ENCODE results near the gene OPN1SW. TPM values are rescaled to one million over a fixed set of nuclear protein-coding genes. Genes with fewer than 3 reads are reported as not detected.

OPN1SW gene
- total and polyA plus RNA-seq, 7 donors = 0.10 TPM; not detected in 6

DNA sequence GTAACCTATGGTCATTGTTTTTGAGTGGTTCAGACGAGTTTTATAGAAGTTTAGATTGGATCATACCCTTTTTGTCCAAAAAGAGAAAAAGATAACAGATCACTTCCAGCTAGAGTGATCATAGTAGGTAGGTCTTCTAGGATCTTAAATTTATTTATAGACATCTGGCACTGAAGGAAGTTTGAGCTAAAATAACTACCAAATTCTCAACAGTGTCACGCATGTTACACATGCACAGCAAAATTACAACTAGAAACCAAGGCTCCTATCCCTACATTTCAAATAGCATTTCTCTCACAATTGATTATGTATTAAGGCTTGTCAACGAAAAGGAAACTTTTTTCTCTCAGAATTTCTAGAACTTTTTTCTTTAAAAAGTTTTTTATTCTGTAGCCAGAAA, 34.1 kb downstream of the OPN1SW start:
- Histone ChIP-seq H3K4me1 (peaks cover 48% of the 10 kb centered on the region), H3K27me3 (ENCODE audit: insufficient read depth in 3 of 3, low read length in 2 of 3) (no peaks in the 10 kb centered on the region), H3K27ac (peak overlapping the region; percentile 50), H3K9me3 (no peaks in the 10 kb centered on the region), H3K36me3 (ENCODE audit: insufficient read depth in 1 of 2, low read depth in 1 of 2) (no peaks in the 10 kb centered on the region), H3K4me3 (peak overlapping the region; percentile 100)
- intact Hi-C loops (cut with DNase I) = loop anchor here in 1 of 2 donors (5.0 kb wide), 1 partner anchor 91 kb away; the partner anchor contains the start of gene FLNC
- DNase-seq (no peak), ATAC-seq (no peak)
- TF ChIP-seq, protein P1, sequence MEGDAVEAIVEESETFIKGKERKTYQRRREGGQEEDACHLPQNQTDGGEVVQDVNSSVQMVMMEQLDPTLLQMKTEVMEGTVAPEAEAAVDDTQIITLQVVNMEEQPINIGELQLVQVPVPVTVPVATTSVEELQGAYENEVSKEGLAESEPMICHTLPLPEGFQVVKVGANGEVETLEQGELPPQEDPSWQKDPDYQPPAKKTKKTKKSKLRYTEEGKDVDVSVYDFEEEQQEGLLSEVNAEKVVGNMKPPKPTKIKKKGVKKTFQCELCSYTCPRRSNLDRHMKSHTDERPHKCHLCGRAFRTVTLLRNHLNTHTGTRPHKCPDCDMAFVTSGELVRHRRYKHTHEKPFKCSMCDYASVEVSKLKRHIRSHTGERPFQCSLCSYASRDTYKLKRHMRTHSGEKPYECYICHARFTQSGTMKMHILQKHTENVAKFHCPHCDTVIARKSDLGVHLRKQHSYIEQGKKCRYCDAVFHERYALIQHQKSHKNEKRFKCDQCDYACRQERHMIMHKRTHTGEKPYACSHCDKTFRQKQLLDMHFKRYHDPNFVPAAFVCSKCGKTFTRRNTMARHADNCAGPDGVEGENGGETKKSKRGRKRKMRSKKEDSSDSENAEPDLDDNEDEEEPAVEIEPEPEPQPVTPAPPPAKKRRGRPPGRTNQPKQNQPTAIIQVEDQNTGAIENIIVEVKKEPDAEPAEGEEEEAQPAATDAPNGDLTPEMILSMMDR (IDR thresholded peaks at IDR 0.05) = no peak
- WGBS, 3 donors = 23 to 39% (median 26%) methylated on average over 3 of the region's 3 CpGs

DNA sequence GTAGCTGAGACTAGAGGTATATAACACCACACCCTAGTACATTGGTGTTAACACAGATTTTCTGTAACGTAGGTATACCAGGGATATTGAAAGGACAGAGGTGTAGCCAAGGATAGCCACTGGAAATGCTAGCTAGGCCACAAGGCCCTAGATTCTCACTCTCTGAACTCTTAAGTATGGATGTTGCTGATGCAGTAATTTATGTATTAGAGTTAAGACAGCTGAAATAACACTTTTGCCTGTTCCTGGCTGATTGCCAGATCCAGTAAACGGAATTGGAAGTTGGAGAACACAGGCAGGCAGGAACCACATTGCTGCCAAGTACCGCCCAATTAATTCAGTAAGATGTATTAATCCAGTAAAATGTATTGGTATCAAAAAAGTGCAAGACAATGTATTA, 34.6 kb downstream of the OPN1SW start:
- intact Hi-C loops (cut with DNase I) = loop anchor here in 1 of 2 donors (5.0 kb wide), 1 partner anchor 91 kb away; the partner anchor contains the start of gene FLNC
- Histone ChIP-seq H3K9me3 (no peaks in the 10 kb centered on the region), H3K36me3 (ENCODE audit: insufficient read depth in 1 of 2, low read depth in 1 of 2) (no peaks in the 10 kb centered on the region), H3K27me3 (ENCODE audit: insufficient read depth in 3 of 3, low read length in 2 of 3) (no peaks in the 10 kb centered on the region), H3K27ac (peak overlapping the region; percentile 50), H3K4me1 (peaks cover 48% of the 10 kb centered on the region), H3K4me3 (peak overlapping the region; percentile 100)
- DNase-seq (no peak), ATAC-seq (no peak)
- TF ChIP-seq, protein P1 (IDR thresholded peaks at IDR 0.05) = no peak
- WGBS, 3 donors = 20 to 41% (median 26%) methylated on average over 3 of the region's 3 CpGs

DNA sequence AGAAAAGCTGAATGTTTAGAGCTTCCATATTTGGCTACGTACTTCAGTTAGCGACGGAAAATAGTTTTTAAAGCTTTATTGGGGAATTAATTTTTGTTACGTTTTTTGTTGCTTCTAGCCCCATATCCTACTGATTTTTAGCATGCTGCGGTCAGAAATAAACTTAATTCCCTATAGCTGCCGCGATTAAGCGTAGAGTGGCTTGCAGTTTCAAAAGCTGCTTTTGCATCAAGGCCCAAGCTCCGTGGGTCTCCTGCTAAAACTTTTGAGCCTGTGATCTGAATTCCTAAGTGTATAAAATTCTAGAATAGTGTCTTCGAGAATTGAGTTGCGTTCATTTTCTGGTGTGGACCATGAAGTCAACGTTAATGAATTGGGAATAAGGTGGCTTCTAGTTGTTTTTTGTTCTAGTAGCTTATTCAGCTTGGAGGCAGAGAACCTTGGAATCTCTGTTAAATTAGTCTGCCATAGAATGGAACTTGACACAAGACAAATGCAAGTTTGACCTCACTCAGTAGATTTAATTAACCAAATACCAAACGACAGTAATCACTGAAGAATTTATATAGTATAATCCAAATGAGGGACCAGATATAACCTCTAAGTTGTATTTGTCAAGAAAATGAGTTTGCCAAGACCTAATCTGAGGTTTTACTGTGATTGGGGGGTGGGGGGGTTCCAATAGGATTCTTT, 35.5 kb downstream of the OPN1SW start:
- Histone ChIP-seq H3K4me1 (peaks cover 48% of the 10 kb centered on the region), H3K36me3 (ENCODE audit: insufficient read depth in 1 of 2, low read depth in 1 of 2) (no peaks in the 10 kb centered on the region), H3K27ac (peak overlapping the region; percentile 99), H3K9me3 (no peaks in the 10 kb centered on the region), H3K27me3 (ENCODE audit: insufficient read depth in 3 of 3, low read length in 2 of 3) (no peaks in the 10 kb centered on the region), H3K4me3 (peak overlapping the region; percentile 100)
- intact Hi-C loops (cut with DNase I) = loop anchor here (5.0 kb wide), 2 partner anchors 87 to 92 kb away; partner anchors contain the start of gene FLNC (in 1 of the 2)
- ATAC-seq (no peak), DNase-seq (no peak)
- WGBS, 3 donors = 3 to 7% (median 5%) methylated on average over 13 of the region's 13 CpGs
- TF ChIP-seq, protein P1 (IDR thresholded peaks at IDR 0.05) = no peak

DNA sequence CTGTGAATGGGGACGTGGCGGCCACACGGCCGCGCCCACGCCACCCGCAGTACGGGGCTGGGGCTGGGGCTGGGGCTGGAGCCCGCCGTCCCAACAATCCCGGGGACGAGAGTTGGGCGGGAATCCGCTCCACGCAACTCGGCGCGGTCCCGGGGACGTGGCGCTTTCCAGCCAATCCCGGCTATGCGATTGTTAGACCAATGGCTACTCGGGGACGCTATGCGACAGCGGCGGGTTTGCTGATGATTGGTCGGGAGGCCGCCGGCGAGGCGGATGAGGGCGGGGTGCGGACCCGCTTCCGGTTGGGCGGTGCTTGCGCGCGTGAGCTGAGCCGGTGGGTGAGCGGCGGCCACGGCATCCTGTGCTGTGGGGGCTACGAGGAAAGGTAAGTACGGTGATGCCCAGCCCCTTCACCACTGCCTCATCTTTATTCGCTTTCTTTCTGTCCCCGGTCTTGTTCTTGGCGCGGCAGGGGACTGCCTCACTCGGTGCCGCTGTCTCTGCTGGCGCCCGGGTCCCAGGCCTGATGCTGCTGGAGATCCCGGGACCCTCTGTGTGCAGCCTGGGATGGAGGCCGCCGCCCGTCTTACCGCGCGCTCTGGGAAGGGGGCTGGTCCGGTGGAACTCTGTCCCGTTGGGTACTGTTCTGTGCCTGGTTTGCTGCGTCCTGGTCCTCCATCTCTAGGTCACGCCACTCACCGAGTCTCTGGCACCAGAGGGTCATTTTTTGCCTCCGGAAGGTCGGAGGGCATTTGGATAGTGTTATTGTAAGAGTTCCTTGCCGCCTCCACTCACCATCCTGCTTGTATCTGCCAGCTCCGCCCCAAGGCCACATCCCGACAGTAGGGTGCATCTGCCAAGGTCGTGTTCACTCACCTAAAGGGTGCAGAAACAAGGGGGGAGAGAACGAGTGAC, 36.3 kb downstream of the OPN1SW start, which contains the start of gene CALU:
CALU (plus strand) TSS at position 312 of the 915 bp plus-strand sequence. CDS start 9,225 bp downstream, outside the sequence.
- no peaks in the 10 kb centered on the region for H3K9me3 ChIP-seq
- 0% methylated on average over 65 to 74 of the region's 74 CpGs for WGBS, 3 donors
- H3K4me1 ChIP-seq = peaks cover 48% of the 10 kb centered on the region
- no peaks in the 10 kb centered on the region for H3K27me3 ChIP-seq (ENCODE audit: insufficient read depth in 3 of 3, low read length in 2 of 3)
- peak within 1 kb of the TSS; percentile 99 for H3K27ac ChIP-seq
- H3K36me3 ChIP-seq (ENCODE audit: insufficient read depth in 1 of 2, low read depth in 1 of 2) = no peaks in the 10 kb centered on the region
- peak; percentile 97 to 99 (median 98) for ATAC-seq
- DNase-seq = peak; percentile 97 to 98
- H3K4me3 ChIP-seq = peak within 1 kb of the TSS; percentile 100
- TF ChIP-seq, protein P1 (IDR thresholded peaks at IDR 0.05) = no peak
- intact Hi-C loops (cut with DNase I) = loop anchor here in 1 of 2 donors (5.0 kb wide), 1 partner anchor 88 kb away; no protein-coding TSS in a partner anchor

Measured in psoas muscle (tissue), 8 donors.